ENCODE results near the gene UBE2G1.
"Not testable (repeated sequence)": the region's sequence is repeated elsewhere in the genome, so short reads cannot be mapped to it uniquely, and the experiment has no call there.

UBE2G1 gene

DNA sequence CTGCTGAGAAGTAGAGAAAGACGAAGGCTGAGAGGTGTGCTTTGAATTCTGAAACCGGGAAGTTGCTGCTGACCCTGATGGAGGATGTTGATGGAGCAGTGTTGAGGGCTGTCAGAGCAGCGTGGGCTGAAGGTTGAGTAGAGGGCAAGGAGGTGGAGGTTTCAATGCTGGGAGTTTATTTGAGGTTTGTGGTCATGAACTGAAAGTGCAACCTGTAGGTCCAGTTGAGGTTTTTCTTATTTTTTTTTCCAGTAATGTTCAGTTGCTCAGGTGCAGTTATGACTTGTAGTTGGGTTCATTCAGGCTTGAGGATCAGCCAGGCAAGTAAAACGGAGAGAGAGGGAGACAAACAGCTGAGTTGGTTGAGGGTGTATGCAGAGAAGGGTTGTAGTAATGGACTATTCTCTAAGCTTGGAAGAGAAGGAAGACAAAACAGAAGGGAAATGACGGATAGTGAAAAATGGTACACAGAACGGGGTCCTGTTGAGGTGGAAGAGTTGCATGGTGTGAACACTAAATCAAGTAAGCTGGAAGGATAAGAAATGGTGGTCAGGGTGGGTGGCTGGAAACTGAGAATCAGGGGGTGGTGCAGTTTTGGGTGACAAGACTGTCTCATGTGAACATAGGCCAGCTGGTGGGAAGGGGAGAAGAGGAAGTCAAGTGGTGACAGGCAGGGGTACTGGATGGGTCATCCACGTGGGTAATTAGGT lies 8.7 kb upstream of the UBE2G1 start:
- peak; percentile 44 for DNase-seq

- DNase-seq: no peak
These were observed 3.2 kb upstream of the UBE2G1 start for GRCh38 chr17:4369557-4370230.

DNA sequence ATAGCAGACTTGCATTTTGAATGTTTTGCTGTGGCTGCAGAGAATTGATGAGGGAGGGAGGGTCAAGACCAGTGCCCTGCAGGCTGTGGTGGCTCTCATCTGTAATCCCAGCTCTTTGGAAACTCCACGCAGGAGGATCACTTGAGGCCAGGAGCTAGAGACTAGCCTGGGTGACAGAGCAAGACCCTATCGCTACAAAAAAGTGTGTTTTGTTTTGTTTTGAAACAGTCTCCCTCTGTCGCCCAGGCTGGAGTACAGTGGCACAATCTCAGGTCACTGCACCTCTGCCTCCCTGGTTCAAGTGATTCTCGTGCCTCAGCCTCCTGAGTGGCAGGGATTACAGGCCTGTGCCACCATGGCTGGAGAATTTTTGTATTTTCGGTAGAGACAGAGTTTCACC lies 1.9 kb upstream of the UBE2G1 start:
- DNase-seq: no peak

- DNase-seq: not testable (repeated sequence)
These were observed 702 bp upstream of the UBE2G1 start for GRCh38 chr17:4367177-4367576.

DNA sequence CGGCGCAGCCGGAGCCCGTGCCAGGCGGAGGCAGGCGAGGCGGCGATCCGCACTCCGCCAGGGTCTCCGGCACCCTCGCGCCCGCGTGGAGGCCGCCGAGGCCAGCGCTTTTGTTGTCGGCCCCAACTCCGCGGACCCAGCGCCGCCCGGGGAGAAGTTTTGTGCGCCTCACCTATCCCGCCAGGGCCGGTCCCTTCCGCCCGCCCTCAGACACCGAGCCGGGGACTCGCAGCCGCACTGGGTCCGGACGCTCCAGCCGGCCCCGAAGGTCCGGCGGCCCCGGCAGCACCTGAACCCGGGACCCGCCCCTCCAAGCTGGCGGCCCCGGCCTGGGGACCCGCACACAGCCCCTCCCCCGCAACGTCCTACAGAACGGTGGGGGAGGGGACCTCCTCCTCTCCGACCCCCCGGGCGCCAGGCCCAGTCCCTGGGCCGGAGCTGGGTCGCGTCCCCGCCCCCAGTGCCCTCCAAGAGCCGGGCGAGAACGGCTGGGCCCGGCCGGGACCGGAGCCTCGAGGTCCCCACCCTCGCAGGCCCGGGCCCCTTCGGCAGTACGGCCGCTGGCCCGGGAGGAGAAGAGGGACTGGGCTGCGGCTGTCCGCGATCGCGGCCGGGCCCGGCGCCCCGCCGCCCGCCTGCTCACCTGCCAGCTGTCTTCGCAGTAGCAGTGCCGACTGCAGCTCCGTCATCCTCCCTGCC lies 698 bp downstream of the UBE2G1 start:
- DNase-seq: peak; percentile 28

DNA sequence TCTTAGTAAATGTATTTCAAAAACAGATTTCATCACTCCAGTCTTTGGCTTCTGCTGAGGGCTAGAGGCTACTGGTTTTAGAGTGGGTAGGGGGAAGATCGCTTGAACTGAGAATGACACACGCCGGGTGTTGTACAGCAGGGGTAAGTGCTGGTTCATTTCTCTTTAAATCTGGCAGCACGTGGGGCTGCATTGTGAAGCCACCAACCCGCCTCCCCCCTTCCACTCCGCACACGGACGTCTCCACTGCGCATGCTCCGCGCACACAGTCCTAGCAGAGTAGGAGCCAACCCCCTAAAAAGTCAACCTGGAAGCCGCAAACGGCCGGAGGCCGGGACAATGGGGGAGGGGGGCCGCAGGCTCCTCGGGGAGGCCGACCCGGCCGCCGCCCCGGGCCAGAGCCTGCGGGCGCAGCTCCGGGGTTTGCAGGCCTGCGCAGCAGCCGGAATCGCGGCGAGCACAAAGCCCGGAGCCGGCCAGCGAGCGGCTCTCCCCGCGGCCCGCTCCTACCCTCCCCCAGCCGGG lies 1.3 kb downstream of the UBE2G1 start:
- peak; percentile 91 for DNase-seq

DNA sequence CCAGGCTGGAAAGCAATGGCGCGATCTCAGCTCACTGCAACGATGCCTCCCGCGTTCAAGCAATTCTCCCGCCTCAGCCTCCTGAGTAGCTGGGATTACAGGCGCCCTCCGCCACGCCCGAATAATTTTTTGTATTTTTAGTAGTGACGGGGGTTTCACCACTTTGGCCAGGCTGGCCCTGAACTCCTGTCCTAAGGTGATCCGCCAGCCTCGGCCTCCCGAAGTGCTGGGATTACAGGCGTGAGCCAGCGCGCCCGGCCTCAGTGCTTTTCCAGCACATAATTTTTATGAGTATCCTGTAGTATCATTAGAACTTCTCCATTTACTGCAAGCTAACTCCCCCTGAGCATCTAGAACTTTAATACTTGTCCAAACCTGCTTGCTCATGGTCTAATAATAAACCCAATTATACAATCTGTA lies 1.8 kb downstream of the UBE2G1 start:
- DNase-seq: no peak

GRCh38 chr17:4362141-4362540 lies 4.3 kb downstream of the UBE2G1 start:
- peak; percentile 5 for DNase-seq

DNA sequence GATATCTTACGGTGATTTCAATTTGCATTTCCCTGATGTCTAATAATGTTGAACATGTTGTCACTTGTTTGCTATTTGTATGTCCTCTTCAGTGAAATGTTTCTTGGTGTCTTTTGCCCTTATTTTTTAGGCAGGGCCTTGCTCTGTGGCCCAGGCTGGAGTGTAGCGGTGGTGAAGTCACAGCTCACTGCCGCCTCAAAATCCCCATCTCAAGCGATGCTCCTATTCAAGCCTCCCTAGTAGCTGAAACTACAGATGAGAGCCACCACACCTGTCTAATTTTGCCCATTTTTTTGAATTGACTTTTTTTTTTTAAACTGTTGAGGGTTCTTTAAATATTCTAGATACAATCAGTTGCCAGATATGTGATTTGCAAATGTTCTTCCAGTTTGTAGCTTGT lies 8.3 kb downstream of the UBE2G1 start:
- no peak for DNase-seq

DNA sequence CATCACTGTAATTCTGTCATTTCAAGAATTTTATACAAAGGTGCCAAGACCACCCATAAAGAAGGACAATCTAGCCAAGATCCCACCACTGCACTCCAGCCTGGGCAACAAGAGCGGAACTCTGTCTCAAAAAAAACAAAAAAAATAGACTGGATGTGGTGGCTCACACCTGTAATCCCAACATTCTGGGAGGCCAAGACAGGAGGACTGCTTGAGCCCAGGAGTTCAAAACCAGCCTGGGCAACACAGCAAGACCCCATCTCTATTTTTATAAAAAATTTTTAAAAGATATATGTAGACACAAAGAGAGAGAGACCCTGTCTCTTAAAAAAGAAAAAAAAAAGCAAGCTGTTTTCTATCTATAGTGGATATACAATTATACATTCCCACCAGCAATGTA lies 8.8 kb downstream of the UBE2G1 start:
- no peak for DNase-seq

GRCh38 chr17:4357030-4357628 lies 9.3 kb downstream of the UBE2G1 start:
- DNase-seq: no peak

DNA sequence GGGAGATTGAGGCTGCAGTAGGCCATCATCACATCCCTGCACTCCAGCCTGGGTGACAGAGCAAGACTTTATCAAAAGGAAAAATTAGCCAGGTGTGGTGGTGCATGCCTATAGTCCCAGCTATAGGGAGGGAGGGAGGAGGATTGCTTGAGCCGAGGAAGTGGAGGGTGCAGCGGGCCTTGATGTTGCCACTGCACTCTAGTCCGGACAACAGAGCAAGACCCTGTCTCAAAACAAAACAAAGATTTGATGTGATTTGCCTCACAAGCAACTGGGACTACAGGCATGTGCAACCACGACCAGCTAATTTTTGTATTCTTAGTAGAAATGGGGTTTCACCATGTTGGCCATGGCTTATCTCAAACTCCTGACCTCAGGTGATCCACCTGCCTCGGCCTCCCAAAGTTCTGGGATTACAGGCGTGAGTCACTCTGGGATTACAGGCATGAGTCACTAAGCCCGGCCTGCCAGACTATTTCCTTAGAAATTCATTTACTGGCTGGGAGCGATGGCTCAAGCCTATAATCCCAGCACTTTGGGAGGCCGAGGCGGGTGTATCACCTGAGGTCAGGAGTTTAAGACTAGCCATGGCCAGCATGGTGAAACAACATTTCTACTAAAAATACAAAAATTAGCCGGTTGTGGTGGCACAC lies 11.5 kb downstream of the UBE2G1 start:
- no peak for DNase-seq

DNA sequence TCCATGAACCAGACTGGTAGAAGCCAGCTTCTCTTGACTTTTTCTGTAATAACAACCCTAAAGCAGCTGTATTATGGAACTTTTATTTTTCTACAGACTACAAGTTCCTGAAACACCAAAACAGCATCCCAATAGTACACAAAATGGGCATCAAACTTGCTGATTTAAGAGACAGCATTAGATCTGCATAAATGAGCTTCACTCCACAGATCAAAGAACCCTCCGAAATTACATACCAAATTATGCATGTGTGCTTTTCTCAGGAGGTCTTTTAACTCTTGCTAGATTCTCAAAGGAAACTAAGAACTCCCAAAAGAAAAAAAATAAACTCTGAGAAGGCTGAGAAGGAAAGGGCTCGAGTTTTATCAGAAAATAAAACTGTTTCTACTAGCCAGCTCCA lies 12.3 kb downstream of the UBE2G1 start:
- DNase-seq: no peak

DNA sequence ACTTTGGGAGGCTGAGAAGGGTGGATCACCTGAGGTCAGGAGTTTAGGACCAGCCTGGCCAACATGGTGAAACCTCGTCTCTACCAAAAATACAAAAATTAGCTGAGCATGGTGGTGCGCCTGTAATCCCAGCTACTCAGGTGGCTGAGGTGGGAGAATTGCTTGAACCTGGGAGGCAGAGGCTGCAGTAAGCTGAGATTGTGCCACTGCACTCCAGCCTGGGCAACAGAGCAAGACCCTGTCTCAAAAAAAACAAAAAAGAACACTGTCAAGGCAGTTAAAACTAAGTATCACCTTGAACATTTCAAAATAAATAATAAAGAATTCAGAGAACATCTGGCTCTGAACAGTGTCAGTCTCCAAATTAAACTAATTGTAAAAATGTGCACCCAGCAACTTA lies 16.3 kb downstream of the UBE2G1 start:
- DNase-seq: not testable (repeated sequence)

GRCh38 chr17:4345581-4346252 lies 20.8 kb downstream of the UBE2G1 start:
- no peak for DNase-seq

- no peak for DNase-seq
These were observed 21.5 kb downstream of the UBE2G1 start for GRCh38 chr17:4344926-4345325.

DNA sequence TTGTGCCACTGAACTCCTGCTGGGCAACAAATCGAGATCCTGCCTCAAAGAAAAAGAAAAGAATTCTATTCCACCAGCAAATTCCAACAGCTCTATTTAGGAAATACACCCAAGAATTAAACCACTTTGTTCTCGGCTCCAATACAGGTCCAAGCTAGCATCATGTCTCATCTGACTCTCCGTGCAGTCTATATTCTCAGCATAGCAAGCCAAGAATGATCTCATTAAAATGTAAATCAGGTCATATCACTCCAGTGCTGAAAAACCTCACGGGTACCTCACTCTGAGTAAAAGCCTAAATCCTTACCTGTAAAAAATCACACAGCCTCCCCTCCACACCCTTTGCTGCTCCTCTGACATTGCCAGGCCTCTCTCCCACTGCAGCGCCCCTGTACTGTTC lies 23.9 kb downstream of the UBE2G1 start:
- DNase-seq: no peak

DNA sequence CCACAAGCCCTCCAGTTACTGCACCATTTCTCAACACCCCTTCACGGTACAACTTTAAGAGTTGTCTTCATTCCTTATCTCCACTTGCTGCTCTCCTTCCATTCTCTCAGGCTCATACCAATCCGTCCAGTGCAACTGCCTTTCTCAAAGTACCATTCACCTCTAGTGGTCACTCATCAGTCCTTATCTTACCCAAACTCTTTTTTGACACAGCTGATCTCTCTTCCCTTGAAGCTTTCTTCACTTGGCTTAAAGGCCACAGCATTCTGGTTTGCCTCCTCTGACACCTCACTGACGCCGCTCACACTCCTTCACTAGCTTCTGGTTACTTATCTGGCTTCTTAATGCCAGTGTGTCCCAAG lies 24.9 kb downstream of the UBE2G1 start:
- DNase-seq: no peak

DNA sequence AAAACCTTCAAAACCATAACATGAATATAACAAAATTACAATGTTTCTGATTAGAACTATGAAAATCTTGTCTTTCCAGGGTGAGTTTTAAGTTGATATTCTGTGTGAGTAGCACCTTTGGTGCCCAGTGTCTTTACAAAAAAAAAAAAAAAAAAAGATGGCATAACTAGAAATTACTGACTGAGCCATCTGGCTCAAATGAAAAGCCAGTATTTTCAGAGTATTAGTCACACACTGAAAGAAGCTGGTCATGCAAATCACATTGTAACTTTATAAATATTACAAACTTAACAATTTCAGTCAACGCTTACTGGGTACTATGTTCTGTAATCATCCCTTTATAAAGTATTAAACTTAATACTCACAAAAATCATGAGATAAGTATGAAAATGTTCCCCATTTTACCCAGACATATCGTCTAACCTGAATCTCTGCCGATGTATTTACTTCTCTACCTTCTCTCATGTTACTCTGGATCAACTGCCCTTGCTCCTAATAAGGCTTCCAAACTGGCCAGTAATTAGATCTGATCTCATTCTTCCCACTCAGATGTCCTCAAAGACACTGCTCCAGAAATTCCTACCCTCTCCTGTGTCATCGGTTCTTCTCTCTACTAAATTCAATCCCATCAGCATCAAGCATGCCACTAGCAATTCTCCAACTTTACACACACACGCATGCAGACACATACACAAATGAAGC lies 25.4 kb downstream of the UBE2G1 start:
- no peak for DNase-seq

DNA sequence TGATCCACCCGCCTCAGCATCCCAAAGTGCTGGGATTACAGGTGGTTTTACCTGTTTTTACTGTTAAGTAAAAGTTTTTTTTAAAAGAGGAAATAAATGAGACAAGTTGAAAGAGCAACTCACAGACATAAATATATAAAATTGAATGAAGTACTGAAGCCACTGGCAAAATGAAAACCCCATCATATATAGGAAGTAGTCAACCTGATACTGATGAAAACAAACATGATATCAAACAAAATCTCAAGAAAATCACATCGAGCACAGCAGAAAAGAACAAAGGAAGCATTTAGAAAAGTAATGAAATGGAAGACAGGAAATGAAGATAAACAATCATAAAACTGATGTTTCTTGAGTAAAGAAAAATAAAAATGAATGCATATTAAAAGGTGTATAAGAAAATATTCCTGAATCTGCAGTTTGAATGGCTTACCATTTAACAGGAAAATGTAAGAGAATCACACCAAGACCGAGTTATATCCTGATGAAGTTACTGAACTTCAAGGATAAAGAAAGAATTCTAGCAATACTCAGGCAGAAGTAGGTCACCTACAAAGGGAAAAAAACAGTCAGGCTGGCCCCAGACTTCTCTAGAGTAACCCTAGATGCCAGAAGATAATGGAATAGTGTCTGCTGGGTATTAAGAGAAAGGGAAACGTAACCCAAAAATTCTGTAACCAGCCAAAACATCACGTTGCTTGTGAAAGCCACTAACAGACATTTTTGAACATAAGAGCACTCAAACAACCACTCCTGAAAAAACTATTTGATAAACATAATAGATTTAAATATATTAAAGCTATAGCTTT lies 31.5 kb downstream of the UBE2G1 start:
- peak; percentile 29 for DNase-seq

DNA sequence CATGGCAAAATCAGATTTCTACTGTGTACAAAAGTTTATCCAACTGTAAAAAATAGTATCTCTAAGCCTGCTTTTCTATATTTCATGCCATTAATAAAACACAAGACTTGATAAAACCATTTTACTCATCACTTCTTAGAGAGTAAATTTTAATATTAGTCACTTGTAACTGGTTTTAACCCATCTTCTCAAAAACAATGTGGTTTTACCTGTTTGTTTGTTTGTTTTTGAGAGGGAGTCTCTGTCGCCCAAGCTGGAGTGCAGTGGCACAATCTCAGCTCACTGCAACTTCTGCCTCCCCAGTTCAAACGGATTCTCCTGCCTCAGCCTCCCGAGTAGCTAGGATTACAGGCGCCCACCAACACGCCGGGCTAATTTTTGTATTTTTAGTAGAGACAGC lies 32.1 kb downstream of the UBE2G1 start:
- no peak for DNase-seq
